Measurements from ENCODE around the gene GABARAP.

Gene GABARAP

GRCh38 chr17:7204828-7205461 lies 37.3 kb downstream of the GABARAP start:
- peak; percentile 92 for DNase-seq

GRCh38 chr17:7204336-7204735 lies 37.9 kb downstream of the GABARAP start:
- DNase-seq: peak; percentile 32

- no peak for DNase-seq
These were observed 38.9 kb downstream of the GABARAP start for GRCh38 chr17:7203391-7203790.

- no peak for DNase-seq
These were observed 45.4 kb downstream of the GABARAP start for GRCh38 chr17:7196651-7197401.

GRCh38 chr17:7195971-7196370 lies 46.3 kb downstream of the GABARAP start:
- DNase-seq: no peak

GRCh38 chr17:7192271-7192937 lies 49.8 kb downstream of the GABARAP start:
- no peak for DNase-seq

GRCh38 chr17:7191571-7192270 lies 50.5 kb downstream of the GABARAP start:
- no peak for DNase-seq

GRCh38 chr17:7191069-7191468 lies 51.2 kb downstream of the GABARAP start:
- DNase-seq: no peak

GRCh38 chr17:7190276-7190917 lies 51.9 kb downstream of the GABARAP start:
- no peak for DNase-seq

Data from activated gamma-delta T cell (primary cell).